GM19324 (cell line): ENCODE measurements around the gene LRRC46.

ENCODE experiments used
- ATAC-seq: cut with Tn5 transposase; IDR thresholded peaks from one replicate; pipeline ENCODE4 v1.9.1; 2021; ENCODE audit warnings: mild to moderate bottlenecking, moderate library complexity; ENCODE audit not compliant: unreplicated experiment, low FRiP score

Gene LRRC46

DNA sequence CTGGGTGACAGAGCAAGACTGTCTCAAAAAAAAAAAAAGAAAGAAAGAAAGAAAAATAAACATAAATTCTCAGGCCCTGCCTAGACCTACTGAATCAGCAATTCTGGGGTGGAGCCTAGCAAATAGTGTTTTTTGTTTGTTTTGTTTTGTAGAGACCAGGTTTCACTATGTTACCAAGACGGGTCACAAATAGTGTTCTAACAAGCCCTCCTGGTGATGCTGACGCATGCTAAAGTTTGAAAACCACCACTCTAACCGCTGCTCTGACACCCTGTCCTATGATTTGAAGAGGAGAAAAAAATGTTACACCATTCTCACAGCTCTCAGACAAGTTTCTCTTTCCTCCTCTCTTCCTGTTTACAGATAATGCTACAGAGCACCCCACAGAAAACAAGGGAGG is 1.6 kb upstream of the LRRC46 start:
- no peak for ATAC-seq

DNA sequence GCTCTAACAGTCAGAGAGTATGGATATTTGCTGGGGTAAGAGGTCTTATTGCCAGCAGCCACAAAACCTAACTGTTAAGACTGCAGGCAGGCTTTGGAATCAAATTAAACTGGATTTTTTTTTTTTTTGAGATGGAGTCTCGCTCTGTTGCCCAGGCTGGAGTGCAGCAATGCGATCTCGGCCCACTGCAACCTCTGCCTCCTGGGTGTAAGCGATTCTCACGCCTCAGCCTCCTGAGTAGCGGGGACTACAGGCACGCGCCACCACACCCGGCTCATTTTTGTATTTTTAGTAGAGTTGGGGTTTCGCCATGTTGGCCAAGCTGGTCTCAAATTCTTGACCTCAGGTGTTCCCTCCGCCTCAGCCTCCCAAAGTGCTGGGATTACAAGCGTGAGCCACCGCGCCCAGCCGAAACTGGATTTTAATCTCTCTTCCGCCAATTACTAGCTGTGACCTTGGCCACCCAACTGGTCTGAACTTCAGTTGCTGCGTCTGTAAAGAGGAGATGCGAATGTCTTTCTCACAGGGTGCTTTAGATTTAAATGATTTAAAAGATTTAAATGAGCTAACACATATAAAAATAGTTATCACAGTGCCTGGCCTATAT is 971 bp upstream of the LRRC46 start:
- no peak for ATAC-seq

DNA sequence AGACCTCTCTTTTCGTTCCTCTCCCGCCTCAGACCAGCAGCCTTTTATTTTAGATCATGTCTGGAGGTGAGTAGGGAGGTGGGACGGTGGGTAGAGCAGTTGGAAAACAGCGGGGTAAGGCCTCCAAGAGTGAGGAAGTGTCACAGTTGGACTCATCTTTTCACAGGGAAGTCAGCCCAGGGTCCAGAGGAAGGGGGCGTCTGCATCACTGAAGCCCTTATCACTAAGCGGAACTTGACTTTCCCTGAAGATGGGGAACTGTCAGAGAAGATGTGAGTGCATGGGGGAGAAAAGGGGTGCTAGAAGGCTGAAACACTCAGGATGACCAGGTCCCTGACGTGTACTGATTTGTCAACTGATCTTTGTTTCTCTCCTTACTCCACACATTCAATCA is 461 bp downstream of the LRRC46 start:
- ATAC-seq: no peak

DNA sequence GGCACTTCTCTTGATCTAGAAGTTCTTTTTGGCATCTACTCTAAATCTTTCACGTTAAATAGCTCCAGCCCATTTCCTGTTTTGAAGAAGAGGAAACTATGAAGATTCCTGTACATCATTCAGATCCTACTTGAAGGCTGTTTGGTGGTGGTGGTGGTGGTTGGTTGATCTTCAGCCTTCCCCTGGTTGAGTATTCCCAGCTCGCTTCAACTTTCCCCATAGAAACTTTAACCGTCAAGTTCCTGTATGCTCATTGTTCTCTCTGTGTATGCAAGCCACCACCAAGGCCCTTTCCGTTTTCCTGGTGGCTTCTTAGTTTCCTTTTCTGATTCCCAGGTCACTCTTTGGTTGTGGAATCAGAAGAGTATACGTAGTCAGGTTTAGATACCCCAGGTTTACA is 3.3 kb downstream of the LRRC46 start:
- no peak for ATAC-seq

DNA sequence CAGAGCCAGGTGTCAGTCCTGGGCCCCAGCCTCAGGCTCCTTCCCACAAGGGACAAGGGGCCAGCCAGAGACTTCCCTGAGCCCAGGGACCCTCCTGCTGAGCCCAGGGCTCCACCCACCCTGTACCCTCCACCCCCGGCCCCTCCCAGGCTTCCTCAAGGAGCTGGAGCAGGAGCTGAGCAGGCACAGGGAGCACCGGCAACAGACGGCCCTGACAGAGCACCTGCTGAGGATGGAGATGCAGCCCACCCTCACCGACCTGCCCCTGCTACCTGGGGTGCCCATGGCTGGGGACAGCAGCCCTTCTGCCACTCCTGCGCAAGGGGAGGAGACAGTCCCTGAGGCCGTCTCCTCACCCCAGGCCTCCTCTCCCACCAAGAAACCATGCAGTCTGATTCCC is 5.1 kb downstream of the LRRC46 start:
- ATAC-seq: no peak

DNA sequence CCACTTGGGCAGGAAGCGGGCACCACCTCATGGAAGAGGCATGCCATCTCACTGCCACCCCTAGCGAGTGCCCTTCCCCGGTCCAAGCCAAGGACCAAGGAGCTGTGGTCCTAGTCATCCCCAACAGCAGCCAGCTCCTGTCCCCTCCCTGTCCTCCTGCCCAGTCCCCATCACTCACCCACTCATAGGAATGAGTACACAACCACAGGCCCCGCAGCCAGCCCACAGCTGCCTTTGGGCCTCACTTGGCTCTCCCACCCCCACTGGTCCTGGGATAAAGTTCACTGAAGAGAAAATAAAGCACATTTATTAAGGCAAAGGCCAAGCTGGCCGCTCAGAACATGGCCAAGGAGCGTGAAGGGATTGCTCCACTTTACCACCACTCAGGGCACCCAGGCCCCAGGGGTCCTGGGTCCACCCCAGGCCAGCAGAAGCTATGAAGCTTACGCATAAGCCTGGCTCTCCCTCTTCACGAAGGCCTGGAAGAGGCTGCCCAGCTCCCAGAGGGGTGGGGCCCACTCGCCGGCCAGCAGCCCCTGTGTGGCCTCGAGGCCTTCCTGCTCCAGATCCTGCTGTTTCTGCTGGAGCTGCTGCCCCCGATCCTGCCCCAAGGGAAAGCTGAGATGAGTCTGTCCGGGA is 6.0 kb downstream of the LRRC46 start:
- ATAC-seq: no peak

DNA sequence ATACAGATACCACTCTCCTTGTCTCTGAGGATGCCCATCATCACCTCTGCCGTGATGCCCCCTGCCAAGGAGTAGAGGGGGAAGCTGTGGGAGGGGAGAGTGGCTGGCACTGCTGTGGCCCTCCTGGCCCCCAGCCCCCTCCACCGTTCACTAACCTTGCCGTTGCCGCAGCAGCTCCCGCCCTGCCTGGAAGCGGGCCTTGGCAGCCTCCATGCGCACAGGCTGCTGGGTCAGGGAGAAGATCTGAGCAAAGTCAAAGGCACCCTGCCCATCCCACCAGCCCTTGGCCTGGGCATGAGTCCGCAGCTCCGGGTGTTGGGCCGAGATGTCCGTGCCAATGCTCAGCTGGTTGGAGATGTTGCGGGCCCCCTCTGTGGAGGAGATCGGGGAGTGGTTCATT is 7.2 kb downstream of the LRRC46 start:
- ATAC-seq: no peak

DNA sequence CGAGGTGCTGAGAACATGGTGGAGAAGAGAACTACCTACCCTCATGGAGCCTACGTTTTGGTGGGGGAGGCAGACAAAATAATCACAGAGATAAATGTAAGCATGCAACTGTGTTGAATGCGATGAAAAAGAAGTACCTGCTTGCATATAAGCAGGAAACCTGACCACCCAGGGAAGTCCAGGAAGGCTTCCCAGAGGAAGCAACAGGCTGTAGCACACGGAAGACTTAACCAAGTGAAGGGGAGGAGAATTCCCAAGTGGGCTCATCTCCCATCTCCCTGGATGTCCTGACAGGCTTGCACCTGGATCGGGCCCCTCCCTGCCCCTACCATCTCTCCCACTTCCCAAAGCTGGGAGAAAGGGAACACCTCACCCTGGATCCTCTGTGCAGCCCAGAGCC is 7.6 kb downstream of the LRRC46 start:
- ATAC-seq: no peak

DNA sequence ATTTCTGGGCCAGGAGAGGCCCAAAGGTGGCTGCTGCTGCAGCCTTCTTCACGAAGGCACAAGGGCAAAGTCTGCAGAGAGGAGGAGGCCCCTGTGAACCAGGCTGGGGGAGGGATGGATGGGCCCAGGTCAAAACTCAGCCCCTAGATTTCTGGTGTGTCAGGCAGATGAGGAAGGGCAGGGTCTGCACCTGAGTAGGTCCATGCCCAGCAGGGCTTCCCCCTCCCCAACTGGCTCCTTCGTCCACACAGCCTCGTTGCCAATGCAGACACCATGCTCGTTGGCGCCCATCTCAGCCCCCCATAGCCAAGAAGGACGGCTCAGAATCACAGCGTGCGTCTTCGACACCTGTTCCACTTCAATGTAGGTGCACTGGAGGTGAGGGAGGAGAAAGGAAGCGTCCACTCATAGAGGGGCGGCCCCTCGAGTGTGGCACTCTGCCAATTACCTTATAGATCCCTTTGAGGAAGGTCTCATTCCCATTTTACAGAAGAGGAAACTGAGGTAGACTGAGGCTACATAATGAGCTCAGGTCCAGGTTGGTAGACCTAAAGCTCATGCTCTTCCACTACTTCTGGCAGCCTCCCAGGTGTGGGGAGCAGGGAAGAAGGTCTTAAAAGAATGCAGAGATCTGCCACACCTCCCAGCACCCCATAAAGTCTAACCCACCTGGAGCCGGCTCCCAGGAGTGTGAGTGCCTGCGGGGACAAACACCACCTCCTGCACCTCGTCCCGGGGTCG is 8.7 kb downstream of the LRRC46 start:
- no peak for ATAC-seq

DNA sequence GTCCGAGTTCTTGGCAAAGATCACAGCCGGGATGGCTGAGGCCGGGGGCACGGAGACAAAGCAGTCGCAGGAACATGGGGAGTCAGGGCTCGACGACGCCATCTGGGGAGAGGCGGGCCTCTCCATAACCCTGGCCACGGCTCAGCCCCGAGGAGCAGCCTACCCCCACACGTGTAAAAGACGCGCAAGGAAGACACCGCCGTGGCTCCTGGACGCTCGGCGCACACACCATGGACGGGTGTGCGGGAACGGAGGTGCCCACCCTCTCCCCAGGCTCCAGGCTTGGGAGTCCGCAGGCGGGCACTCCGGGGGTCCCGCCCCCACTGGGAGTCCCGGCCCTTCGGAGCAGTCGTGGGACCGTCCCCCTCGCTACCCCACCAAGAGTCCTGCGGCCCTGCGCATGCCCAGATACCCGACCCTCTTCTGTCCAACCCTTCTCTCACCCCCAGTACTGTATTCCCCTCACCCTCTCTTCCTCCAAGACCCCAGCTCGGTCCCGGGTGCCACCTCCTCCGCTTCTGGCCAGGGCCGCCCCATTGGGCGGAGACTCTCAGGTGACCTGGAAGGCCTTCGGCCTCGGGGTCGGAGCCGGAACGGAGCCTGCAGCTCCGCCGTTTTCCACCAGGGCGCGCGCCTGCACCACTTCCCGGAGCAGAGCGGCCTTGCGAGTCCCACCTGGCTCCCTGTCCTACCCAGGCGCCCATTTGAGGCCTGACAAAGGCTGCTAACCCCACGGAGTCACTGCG is 9.4 kb downstream of the LRRC46 start, which contains the start of gene SCRN2:
SCRN2 (minus strand) TSS at position 532 of the 746 bp plus-strand sequence; CDS start at position 102, 430 bp downstream.
- ATAC-seq: peak; percentile 79

DNA sequence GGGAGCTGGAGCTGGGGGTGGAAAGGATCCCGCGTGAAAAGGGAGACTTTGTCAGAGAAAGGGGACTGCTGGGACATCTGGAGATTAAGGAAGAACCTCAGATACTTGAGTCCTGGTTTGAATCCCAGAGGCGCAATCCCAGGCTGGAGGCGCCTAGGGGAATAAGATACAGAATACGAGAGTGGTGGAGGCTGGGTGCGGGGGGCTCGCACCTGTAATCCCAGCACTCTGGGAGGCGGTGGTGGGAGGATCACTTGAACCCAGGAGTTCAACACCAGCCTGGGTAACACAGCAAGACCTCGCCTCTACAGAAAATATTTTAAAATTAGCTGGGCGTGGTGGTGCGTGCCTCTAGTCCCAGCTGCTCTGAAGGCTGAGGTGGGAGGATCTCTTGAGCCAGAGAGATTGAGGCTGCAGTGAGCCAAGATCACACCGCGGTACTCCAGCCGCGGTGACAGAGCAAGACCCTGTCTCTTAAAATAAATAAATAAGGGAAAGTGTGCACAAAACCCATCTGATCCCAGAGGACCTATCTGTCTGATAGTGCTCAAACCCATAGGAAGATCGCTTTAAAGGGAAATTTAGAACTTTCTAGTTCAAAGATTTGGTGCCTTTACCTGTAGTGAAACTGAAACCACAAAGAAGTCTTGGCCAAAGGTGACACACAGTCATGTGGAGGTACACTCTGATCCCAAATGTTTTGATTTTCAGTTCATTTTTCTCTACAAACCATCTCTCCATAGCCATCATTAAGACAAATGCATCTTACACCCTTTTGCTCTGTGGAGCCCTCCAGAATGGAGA is 10.2 kb downstream of the LRRC46 start:
- ATAC-seq: no peak

DNA sequence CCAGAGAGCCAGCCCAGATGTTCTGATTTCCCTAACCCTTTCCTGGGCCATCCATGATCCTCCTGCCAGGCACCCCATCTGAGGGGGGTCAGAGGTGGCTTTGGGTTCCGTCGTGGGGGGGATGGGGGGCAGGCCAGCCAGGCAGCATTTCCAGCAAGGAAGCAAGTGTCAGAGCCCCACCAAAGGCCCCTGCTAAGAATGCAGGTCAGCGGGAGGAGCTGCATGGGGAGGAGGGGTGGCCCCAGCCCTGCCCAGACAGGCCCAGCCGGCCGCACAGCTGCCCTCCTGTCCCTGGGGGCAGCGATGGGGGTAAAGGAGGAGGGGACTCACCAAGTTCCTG is 11.9 kb downstream of the LRRC46 start:
- no peak for ATAC-seq

DNA sequence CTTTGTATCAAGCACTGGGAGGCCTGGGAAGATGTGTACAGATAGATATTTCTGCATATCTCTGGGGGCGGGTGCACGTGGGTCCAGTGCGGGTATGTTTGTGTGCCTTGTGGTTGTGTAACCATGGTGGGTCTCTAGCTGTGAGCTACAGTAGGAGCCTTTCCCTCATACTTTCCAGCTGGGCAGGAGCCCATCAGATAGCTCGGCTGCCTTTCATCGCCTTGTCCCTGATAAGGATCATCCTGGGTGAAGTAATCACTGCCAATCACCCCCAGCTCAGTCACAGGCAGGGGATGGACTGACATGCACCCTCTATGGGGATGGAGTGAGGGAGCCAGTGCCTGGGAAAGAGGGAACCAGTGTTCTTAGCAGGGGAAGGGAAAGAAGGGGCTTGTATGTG is 12.8 kb downstream of the LRRC46 start:
- ATAC-seq: no peak

DNA sequence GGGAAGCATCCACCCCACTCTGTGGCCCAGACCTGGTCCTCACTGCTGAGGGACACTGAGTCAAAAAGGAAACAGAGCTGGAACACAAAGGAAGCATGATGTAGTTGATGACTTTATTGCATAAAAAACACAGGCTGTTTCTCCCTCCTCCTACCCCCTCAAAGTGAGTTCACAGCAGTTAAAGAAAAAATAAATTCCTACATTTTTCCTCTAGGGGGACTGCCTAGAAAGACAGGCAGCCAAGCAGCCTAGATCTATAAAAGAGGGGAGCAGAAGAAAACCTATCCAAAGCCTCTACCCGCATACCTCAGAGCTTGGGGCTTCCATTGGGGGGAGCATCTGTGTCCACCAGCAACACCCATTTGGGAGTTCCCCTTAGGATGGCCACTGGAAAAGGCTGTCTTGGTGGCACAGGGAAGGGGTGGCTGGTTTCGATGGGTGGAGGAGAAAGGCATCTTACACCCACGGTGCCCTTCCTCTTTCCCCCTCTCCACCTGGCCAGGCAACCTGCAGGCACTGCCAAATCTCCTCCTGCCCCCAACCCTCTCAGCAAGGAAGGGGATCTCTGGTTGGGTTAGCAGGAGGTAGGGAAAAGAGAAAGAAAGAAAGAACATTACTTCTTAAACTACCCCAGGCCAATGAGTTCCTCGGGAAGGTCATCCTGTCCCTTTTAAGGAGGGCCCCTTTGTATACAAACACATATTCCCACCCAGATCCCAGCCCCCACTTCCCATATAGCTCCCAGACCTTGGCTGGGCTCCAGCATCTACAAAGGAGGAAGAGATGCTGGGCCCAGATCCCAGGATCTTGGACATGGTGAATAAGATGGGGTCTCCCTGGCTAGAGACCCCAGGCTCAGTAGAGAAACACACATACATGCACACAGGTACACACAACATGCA is 13.6 kb downstream of the LRRC46 start:
- ATAC-seq: no peak

DNA sequence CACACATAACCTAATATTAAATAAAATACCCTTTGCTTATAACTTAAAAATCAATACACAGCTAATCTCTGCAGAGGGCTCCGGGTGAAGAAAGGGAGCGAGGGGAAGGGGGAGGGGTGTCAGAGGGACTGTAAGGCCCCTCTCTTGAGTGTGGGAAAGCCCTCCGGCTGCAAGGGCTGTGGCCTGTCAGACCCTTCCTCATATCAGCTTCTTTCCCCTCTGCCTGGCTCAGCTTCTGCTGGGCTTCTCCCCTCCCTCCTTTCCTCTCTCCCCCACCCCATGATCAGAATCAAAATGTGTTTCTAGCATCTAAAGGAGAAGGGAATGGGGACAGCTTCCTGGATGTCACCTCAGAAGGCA is 14.2 kb downstream of the LRRC46 start:
- no peak for ATAC-seq

DNA sequence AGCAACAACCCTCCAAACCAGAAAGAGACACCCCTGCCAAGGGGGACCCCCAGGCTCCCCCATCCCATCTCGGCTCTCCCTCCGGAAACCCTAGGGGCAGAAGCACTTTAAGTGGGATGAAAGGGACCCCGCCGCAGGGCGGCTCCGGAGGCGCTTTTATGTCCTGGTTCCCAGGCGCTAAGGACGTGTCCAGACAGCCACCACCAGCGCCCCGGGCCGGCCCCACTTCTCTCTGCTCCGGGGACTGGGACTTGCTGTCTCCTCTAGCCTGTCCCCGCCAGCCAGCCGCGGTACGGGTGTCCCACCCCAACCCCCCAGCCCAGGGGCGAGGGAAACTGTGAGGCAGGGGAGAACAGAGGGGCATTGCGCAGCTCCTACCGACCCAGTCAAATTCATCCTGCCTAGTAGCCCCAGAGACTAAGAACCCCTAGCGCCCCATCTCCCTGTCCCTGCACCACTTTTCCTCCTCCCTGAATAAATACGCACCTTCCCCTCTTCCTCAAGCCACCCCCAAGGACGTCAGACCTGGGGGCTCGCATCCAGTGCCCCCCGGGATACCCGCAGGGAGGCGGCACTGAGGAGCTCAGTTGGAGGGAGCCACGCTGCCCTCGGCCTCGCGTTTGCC is 15.4 kb downstream of the LRRC46 start:
- ATAC-seq: no peak

DNA sequence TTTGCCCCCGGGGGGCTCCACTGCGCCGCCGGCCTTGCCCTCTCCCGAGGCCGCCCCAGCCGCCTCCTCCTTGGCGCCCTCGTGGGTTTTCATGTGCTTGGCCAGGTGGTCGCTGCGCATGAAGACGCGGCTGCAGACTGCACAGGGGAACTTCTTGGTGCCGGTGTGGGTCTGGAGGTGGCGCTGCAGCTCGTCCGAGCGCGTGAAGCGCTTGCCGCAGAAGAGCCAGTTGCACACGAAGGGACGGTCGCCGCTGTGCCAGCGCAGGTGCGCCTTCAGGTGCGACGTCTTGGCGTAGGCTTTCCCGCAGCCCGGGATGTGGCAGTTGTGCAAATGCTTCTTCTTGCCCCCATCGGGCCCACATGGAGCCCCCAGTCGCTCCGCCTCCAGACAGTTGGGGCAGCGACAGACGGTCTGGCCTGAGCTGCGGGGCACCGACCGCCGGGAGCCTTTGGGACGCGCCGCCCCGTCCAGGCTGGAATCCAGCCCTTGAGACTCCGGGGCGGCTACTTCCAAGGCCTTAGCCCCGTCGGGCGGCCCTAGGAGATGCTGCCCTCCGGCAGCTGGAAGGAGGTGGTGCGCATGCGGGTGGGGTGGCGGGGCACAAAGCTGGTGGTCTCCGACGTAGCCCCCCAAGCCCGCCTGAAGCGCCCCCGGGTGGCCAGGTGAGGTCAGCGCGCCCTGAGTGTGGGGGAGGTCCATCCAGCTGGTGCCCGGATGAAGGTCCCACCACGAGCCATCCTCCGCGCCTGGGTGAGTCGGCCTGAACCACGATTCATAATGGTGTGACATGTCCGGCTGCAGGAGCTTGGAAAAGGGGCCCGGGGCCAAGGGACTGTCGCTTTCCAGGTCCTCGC is 16.1 kb downstream of the LRRC46 start:
- ATAC-seq: no peak

DNA sequence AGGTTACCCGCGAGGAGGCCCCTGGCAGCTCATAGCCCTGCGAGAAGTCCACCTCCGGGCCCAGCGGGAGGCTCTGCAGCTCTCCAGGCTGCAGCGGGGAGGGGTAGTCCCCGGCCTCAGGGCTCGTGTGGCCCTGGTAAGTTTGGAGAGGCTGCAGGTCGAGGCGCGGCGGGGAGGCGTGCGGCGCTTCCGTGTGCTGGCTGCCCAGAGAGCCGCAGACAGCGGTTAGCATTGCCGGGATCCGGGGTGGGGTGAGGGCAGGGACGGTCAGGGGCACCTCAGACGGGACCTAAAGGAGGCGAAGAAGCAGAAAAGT is 16.7 kb downstream of the LRRC46 start:
- no peak for ATAC-seq

DNA sequence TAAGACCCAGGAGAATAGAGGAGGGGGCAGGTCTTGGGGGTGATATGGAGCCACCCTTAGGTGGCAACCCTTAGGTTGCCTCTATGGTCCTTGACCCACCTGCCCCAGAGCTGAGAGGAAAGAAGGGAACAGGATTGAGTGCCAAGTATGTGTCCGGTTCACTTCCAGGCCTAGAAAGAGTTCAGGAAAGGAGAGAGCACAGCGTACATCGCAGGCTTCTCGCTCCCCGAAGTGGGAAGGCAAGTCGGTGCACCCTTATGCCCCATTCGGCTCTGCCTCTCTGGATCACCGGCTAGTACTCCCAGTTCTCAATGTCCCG is 18.9 kb downstream of the LRRC46 start:
- no peak for ATAC-seq
